Islet of Langerhans (tissue), 1 donor: ENCODE results near the gene FARS2.

Source experiments
- FAIRE-seq: peaks from one replicate; lab custom pipeline; 2011; peaks lifted over from hg19 to GRCh38; lab: Jason Lieb, UNC

Gene FARS2

GRCh38 chr6:5287205-5287965 lies 26.1 kb downstream of the FARS2 start:
- FAIRE-seq = no peak

GRCh38 chr6:5287966-5288297 lies 26.6 kb downstream of the FARS2 start:
- FAIRE-seq = no peak

GRCh38 chr6:5290097-5290496 lies 28.8 kb downstream of the FARS2 start:
- no peak for FAIRE-seq

GRCh38 chr6:5290500-5290899 lies 29.2 kb downstream of the FARS2 start:
- FAIRE-seq = no peak

GRCh38 chr6:5292154-5292553 lies 30.8 kb downstream of the FARS2 start:
- no peak for FAIRE-seq

- no peak for FAIRE-seq
Observed at GRCh38 chr6:5293692-5294091, 32.4 kb downstream of the FARS2 start.

- FAIRE-seq = no peak
Observed at GRCh38 chr6:5294392-5295211, 33.3 kb downstream of the FARS2 start.

GRCh38 chr6:5295623-5296022 lies 34.3 kb downstream of the FARS2 start:
- FAIRE-seq = no peak

- no peak for FAIRE-seq
Observed at GRCh38 chr6:5300206-5300764, 39.0 kb downstream of the FARS2 start.

- FAIRE-seq = no peak
Observed at GRCh38 chr6:5302220-5302946, 41.1 kb downstream of the FARS2 start.

GRCh38 chr6:5302995-5303622 lies 41.8 kb downstream of the FARS2 start:
- FAIRE-seq = no peak

GRCh38 chr6:5303682-5304081 lies 42.4 kb downstream of the FARS2 start:
- FAIRE-seq = no peak

- FAIRE-seq = no peak
Observed at GRCh38 chr6:5305968-5306626, 44.8 kb downstream of the FARS2 start.

GRCh38 chr6:5307058-5307457 lies 45.7 kb downstream of the FARS2 start:
- FAIRE-seq = no peak

- no peak for FAIRE-seq
Observed at GRCh38 chr6:5308066-5308465, 46.8 kb downstream of the FARS2 start.

GRCh38 chr6:5314191-5314865 lies 53.0 kb downstream of the FARS2 start:
- no peak for FAIRE-seq

GRCh38 chr6:5315881-5316280 lies 54.6 kb downstream of the FARS2 start:
- FAIRE-seq = no peak

- FAIRE-seq = no peak
Observed at GRCh38 chr6:5316951-5317350, 55.6 kb downstream of the FARS2 start.

- FAIRE-seq = no peak
Observed at GRCh38 chr6:5318617-5319272, 57.4 kb downstream of the FARS2 start.

- no peak for FAIRE-seq
Observed at GRCh38 chr6:5323979-5324378, 62.7 kb downstream of the FARS2 start.

GRCh38 chr6:5325173-5325572 lies 63.9 kb downstream of the FARS2 start:
- FAIRE-seq = no peak
